ELF-1 (cell line): Measurements from ENCODE around the gene AEBP2.
"Not testable (repeated sequence)": the region's sequence is repeated elsewhere in the genome, so short reads cannot be mapped to it uniquely, and the experiment has no call there.

Experiments used
- DNase-seq: peaks from one replicate; pipeline ENCODE4 v3.0.0-alpha.2; 2016; ENCODE audit warnings: low read depth, low spot score

The AEBP2 gene, protein sequence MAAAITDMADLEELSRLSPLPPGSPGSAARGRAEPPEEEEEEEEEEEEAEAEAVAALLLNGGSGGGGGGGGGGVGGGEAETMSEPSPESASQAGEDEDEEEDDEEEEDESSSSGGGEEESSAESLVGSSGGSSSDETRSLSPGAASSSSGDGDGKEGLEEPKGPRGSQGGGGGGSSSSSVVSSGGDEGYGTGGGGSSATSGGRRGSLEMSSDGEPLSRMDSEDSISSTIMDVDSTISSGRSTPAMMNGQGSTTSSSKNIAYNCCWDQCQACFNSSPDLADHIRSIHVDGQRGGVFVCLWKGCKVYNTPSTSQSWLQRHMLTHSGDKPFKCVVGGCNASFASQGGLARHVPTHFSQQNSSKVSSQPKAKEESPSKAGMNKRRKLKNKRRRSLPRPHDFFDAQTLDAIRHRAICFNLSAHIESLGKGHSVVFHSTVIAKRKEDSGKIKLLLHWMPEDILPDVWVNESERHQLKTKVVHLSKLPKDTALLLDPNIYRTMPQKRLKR

DNA sequence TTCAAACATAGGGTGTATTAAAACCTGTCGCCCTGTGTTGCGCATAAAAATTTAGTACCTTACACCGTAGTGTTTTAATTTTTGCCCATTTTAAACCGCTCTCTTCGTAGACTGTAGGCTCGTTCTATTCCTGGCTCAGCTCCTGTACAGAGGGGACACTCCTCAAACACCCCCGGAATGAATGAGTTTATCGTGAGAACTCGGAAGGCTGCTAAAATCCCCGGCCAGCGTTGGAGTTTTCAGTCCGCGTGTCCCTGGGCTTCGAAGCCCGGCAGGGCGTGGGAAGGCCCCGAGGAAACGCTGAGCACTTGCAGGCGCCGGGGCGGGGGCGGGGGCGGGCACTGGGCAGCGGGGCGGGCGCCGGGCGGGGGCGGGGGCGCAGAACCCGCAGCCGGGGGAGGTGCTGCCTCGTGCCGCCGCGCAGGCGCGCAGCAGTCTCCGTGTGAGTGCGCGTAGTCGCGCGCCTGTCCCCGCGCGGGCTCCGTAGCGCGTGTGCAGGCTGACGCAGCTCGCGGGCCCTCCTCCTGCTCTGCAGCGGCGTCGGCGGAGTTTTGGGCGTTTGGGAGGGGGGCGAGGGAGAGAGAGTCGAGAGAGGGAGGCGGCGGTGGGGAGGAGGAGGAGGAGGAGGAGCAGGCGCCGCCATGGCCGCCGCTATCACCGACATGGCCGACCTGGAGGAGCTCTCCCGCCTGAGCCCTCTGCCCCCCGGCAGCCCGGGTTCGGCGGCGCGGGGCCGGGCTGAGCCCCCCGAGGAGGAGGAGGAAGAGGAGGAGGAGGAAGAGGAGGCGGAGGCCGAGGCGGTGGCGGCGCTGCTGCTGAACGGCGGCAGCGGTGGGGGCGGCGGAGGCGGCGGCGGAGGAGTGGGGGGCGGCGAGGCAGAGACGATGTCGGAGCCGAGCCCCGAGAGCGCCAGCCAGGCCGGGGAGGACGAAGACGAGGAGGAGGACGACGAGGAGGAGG is at the start of gene AEBP2:
AEBP2 (plus strand) TSS at position 434 of the 960 bp plus-strand sequence; CDS start at position 642, 208 bp downstream.
- peak; percentile 86 for DNase-seq

DNA sequence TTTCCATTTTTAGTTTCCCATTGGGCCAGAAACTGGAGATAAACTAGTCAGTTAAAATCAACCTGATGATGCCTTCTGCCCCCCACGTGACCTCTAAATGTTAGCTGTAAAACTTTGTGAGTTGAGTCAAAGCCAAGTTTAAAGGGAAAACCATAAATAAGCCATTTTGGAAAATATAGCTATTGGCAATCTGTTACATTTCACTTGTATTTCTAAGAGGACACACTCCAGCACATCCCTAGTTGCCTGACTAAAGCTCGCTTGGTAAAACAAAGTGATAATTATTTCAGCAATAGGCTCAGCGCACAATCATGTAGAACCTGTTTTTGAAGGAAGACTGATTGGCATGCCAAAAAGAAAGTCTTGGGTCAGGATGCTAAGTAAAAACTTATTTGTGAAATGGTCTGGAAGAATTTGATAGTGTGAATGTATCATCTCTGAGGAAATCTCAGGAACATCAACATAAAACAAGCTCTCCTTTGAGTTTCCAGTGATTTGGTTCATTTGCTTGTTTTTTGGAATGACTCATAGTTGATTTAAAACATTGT is 49.2 kb upstream of the AEBP2 start:
- DNase-seq, result no peak

DNA sequence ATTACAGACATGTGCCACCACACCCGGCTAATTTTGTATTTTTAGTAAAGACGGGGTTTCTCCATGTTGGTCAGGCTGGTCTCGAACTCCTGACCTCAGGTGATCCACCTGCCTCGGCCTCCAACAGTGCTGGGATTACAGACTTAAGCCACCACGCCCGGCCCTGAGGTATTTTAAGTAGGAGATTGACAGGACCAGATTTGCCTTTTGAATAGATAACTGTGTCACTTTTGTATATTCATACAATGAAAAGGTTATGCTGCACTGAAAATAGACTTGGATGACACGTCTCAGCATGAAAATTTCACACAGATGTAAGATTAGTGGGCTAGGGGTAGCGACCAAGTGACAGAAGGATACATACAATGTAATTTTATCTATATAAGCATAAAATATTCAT is 46.6 kb upstream of the AEBP2 start:
- not testable (repeated sequence) for DNase-seq

DNA sequence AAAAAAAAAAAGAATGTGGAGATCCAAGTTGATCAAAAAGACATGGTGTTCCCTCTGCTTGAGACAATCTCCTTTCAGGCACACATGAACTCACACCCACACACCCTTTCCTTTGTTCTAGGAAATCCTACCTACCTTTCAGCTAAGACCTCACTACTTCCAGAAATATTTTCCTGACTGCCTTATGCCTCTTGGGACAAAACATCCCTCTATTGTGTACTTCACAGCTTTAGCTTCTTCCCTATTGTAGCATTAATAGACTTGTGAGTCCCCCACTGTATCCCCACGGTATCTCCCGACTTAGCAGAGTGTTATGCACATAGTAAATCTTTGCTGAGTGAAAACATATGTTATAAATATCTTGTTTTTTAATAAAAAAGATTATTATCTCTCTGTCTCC is 44.9 kb upstream of the AEBP2 start:
- DNase-seq, result no peak

DNA sequence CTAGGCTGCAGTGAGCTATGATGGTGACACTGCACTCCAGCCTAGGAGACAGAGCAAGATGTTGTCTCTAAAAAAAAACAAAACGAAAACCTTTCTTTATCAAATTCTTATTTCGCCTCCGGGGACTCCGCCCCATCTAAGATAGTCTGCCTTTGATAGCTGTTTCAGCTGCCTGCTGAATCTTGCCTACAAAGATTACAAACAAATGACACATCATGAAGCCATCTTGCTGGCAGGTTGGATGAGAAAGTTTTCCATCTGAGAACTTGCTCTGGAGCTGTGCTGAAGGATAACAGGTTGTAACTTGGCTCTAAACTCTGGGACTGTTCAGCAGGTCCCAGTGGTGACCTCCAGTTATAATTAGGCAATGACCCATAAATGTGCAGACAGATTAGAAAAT is 41.8 kb upstream of the AEBP2 start:
- DNase-seq, result no peak

DNA sequence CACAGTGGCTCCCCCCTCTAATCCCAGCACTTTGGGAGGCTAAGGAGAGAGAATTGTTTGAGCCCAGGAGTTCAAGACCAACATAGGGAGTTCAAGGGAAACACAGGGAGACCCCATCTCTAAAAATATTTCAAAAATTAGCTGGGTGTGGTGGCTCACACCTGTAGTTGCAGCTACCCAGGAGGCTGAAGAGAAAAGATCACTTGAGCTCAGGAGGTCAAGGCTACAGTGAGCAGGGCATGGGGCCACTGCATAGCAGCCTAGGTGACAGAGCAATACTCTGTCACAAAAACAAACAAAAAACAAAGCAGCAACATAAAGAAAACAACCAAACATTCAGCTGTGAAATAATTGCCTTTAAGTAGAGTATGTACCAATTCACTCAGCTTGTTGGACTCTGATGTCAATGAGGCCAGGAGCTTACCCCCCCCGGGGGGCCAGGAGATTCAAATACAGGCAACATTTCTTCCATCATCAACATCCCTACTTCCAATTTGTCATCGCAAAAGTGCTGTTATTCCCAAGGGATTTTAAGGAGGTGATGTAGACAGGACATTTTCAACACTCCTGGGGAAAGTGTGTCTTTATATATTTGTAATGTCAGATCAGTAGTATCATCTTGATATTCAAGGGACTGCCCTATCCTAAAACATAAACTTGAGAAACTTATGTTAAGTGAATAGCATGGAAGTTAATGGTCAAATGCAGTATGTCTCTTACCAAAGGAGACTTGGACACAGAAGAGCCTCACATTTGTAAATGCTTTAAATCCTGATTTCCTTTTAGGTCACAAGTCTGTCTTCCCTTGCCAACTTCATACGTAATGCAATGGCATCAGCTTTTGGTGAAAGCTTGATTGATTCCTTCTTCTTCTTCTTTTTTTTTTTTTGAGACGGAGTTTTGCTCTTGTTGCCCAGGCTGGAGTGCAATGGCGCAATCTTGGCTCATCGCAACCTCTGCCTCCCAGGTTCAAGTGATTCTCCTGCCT is 40.6 kb upstream of the AEBP2 start:
- DNase-seq, result no peak

DNA sequence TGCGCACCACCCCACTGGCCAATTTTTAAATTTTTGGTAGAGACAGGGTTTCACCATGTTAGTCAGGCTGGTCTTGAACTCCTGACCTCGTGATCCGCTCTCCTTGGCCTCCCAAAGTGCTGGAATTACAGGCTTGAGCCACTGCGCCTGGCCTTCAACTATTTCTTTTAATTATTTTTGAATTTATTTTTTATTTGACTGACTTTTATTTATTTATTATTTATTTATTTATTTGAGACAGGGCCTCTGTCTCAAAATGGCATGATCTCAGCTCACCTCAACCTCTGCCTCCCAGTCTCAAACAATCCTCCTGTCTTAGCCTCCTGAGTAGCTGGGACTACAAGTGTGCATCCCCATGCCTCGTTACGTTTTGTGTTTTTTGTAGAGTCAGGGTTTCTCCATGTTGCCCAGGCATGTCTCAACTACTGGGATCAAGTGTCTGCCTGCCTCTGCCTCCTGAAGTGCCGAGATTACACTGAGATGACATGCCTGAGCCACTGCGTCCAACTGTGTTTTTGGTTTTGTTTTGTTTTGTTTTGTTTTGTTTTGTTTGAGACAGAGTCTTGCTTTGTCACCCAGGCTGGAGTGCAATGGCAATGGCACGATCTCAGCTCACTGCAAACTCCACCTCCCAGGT is 38.5 kb upstream of the AEBP2 start:
- DNase-seq, result not testable (repeated sequence)

DNA sequence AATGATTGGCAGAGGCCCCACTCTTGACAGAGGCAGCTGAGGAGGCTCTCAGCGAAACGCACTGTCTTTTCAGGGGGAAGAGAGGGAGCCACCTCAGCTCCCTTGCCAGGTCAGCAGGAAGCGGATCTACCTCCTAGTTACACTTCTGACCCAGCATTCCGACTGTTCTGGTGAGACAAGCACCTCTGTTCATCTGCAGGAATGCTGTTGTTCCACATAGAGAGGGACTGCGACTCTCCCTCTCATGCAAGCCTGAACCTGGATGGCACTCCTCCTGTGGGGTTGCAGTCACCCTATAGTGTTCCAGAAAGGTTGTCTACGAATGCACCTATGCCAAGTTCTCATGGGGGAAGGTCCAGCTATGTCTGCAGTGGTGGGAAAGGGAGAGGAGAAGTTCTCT is 37.1 kb upstream of the AEBP2 start:
- peak; percentile 33 for DNase-seq

DNA sequence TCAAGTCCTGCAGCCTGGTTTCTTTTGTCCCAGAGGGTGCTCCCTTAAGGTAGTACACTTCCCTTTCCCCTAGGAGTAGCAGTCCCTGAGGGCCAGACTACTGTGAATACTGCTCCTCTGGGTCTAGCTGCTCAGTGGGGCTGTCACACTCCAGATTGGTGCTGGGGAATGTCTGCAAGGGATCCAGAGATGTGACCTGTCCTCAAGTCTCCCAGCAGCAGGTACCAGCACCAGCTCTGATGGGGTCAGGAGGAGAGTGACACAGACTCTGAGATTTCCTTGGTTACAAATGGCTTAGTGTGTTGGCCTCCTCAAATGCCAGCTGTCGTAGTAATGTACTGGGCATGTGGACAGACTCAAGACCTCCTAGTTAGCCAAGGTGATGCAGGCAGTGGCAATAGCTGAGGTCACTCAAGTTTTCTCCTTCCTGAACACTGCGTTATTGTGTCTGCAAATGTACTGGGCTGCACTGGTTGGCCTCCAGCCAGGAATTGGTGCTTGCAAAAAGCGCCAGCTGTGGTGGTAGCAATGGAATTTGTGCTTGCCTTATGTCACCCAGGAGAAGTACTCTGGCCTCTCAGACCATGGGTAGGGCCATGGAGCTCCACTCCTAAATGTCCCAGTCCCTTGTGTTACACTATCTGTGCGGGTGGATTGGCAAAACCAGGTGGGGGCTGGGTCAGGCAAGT is 36.4 kb upstream of the AEBP2 start:
- peak; percentile 39 for DNase-seq

DNA sequence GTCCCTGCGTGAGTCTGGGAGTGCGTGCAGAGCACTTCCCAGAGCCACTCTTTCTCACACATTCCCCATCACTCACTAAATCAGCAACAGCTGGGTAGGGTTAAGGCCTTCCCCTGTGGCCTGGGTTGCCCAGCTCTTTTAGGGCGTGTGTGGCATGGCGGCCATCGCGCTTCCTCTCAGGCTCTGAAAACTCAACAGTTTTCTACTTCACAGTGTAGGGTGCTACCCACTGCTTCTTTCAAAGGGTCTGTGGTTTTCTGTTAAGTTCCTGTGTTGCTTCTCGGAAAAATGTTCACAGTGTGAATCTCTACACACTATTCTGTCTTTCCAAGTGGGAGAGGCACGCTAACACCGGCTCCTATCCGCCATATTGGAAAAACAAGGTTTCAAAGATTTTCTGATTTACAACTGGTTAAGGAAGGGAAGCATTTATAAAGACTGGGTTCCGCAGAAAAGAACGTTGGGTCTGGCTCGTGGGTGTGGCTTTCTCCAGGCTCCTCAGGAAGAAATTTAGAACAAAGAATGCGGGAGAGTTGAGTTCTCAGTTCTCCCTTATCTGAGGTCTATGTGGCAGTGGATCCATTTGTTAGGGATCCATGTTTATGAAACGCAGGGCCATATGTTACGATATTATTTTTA is 34.9 kb upstream of the AEBP2 start:
- peak; percentile 52 for DNase-seq

DNA sequence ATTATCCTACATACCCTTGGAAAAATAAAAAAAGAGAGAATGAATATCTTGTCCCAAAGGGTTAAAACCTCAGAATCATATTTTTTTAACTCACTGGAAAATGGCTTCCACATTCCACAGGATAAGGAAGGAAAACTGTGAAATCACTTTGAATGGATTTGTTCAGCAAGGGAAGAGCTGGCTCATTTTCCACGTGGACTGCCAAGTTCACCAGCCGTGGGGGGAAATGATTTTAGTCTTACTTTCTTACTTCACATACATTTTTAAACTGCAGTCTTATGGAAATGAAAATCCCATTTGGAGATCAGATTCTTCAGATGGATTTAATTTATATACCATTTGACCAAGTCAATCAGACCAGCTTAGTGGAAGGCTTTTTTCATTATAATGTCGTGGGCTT is 29.9 kb upstream of the AEBP2 start:
- DNase-seq, result no peak

DNA sequence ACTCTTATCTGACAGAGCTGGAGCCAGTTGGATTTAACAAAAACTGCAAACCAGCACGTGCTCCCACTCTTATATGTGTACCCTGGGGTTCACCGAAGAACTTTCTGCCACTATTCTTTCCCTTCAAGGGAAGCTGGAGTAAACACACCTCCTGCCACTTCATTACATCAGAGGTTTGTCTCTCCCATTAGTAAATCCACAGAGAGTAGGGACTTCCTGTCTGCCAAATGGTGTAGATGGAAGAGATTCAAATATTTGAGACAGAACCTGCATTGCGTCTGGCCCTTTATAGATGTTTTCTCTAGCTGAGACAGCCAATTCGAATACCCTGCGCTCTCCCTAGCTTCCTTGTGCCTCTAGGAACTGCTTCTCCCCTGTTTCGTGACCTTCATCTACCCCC is 29.1 kb upstream of the AEBP2 start:
- peak; percentile 24 for DNase-seq

DNA sequence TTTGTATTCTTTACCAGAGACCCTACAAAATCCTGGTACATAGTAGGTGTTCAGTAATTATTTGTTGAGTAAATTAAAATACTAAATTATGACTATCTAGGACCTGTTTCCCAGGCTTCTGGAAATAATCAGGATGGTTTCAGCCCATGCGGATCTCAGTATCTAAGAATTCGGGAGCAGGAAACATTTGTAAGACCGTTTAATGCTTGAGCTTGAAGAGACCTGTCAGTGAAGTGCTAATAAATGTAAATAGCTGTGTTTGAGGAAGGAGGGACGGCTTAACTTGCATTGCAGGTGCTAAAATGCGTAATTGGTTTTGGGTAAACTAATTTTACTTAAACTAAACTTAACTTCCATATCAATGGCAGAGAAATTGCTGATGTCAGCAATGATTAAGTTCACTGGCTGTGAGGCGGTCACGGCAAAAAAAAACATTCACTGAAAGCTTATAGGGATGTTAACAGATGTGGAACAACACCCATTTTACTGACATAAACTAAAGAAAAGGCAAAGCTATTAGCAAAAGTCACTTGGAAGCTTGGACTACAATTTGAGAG is 28.6 kb upstream of the AEBP2 start:
- DNase-seq, result no peak

DNA sequence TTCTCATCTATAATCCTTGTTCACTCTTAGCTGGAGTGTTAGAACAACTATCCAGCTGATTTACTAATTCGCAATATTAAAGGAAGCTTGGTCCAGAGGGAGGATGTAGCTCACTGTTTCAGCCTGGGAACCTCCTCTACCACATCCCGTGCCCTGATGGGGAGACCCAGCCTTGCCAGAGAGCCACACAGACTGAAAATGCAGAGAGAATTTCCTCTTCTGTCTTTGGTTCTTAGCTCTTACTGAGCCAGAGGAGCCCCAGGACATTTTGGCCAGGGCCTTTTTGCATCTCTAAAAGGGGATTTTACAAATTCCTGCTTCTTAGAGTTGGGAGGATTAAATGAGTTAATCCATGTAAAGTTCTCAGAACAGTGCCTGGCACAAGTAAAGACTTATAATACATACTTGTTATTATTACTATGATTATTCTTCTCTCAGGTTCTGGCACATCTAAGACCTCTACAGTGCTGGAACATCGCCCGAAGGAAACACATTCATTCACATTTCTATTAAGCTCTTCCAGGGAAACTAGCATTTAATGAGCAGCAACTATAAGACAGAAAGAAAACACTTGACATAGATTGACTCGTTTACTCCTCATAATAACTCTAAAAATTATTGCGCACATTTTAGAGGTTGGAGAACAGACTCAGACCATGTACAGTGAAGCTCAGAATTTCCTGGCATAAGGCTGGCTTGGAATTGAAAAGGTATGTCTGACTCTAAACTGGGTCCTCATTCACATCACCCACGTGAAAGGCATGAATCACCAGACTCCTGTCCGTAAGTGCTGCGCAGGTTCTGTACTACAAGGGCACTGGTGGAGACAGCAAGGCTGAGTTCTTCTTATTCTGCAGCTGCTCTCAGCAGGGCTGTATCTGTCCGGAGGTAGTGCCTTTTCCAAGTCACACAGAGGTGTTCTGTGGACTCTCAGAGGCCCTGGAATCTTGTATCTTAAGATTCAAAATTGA is 27.8 kb upstream of the AEBP2 start:
- DNase-seq, result peak; percentile 64

DNA sequence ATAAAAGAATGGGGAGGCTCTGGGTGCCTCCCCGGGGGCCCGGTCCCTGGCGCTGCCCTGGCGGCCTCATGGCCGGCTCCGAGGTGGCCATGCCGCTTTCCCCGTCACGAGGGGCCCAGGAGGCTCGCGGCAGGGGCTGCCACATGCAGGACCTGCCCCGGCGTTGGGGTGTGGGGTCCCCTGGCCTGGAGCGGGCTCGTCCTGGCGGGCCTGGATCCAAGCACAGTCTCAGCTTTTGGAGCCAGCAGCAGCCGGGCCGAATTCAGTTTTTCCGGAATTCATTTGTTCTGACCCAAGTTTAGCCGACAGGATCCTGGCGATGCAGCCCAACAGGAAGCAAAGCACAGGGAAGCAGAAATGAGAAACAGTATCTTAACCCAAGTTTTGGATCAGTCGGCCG is 26.4 kb upstream of the AEBP2 start:
- no peak for DNase-seq

DNA sequence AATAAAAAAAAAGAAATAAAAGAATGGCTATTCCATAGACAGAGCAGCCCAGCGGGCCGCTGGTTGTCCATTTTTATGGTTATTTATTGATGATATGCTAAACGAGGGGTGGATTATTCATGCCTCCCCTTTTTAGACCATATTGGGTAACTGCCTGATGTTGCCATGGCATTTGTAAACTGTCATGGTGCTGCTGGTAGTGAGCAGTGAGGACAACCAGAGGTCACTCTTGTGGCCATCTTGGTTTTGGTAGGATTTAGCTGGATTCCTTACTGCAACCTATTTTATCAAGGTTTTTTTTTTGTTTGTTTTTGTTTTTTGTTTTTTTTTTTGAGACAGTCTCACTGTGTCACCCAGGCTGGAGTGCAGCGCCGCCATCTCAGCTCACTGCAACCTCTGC is 25.7 kb upstream of the AEBP2 start:
- not testable (repeated sequence) for DNase-seq

DNA sequence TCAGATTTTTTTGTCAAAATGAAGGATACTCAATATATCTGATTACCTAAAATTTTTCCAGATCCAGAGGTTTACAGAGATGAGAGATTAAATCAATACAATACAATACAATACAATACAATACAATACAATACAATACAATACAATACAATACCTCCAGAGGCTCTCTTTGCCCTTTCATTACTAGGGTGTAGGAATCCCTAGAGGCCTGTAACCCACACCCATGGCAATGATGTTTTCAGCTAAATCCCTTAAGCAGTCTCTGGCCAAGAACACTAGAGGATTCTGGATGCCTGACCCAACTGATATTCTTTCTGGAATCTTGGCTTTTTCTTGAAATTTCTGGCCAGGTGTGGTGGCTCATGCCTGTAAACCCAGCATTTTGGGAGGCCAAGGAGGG is 23.7 kb upstream of the AEBP2 start:
- no peak for DNase-seq

DNA sequence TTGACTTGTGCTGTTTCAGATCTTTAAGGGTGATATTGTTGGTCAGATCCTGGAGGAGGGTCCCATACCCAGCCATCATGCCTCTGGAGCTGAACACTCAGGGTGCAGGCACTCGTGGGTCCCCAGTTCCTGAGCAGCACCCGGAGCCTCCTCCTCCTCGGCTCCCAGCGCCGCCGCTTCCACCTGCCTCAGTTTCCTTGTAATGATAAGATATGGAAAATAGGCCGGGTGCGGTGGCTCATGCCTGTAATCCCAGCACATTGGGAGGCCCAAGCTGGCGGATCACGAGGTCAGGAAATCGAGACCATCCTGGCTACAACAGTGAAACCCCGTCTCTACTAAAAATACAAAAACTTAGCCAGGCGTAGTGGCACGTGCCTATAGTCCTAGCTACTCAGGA is 20.2 kb upstream of the AEBP2 start:
- DNase-seq, result no peak
